ENCODE data around the gene PPM1H.
"Not testable (repeated sequence)": the region's sequence is repeated elsewhere in the genome, so short reads cannot be mapped to it uniquely, and the experiment has no call there.

The PPM1H gene

DNA sequence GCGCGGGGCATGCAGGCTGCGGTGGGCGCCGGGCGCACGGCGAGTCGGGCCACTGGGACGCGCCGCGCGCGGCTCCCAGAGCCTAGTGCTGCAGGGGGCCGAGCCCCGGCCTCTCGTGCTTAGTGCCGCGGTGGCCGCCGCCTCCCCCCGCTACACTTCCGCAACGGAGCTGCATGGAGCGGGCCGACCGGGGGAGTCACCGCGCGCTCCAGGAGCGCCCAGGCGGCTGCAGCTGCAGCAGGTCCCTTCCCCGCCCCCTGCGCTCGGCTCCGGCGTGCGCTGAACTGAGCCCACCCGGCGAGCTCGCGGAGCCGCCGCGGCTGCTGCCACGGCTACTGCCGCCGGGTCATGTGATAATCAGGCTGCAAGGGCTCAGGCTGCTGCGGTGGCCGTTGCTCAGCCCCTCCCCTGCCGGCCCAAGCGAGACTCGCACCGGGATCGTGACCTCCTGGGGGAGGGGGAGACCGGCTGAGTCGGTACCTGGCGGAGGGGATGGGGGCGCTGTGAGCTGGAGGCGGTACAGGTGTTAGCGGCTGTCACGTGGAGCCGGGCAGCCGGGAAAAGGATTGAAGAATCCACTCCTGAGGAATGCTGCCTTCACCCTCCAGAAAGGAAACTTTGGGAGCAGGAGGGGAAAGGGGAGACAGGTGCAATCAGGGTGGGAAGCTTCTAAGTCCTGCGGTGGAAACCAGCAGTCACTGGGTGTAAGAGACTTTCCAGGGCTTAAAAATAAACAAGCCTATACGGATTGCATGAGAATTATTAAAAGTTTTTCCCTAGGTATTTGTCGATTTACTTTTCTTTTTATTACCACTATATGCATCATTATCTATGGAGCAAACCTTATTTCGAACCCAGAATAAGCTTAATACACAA is at the start of gene PPM1H:
Gene PPM1H, minus strand, starts transcription at position 352 of the 876 bp plus-strand sequence. CDS start 414 bp downstream, outside the sequence.
- DNase-seq, result peak; percentile 82

DNA sequence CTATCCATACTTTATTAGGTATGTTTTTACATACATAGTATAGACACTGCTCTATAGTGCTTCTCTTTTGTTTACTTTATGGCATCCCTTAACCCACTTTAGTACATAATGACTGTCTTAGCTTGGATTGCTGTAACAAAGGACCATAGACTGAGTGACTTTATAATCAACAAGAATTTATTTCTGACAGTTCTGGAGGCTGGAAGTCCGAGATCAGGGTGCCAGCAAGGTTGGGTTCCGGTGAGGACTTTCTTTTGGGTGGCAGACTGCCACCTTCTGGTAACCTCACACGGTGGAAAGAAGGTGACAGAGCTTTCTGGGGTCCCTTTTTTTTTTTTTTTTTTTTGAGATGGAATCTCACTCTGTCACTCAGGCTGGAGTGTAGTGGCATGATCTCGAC is 48.6 kb upstream of the PPM1H start:
- DNase-seq, result peak; percentile 1

- DNase-seq, result no peak
These were observed 43.8 kb upstream of the PPM1H start for GRCh38 chr12:62978768-62979167.

- no peak for DNase-seq
These were observed 42.9 kb upstream of the PPM1H start for GRCh38 chr12:62977883-62978282.

GRCh38 chr12:62977418-62977817 is 42.5 kb upstream of the PPM1H start:
- DNase-seq, result no peak

DNA sequence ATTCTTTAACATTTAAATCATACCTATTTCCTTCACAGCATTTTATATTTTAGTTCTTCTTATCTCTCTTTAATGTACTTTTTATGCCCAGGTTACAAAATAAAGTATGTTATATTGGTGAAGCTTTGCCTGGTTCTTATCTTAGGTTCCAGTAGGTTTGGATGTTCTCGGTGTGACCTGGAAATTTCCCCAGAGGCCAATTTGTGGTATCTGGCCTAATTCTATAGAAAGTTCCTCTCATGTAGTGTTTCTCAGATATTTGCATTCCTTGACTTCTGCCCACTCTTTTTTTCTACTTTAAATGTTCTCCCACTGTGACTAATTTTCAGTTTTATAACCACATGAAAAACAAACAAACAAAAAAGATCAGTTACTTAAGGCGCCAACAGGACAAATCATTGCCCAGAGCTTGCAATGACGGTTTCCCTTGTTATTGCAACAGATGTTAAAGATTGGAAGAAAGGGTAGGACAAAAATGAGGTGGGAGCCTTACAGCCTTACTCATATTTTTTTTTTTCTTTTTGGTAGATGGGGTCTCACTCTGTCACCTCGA is 41.2 kb upstream of the PPM1H start:
- no peak for DNase-seq

GRCh38 chr12:62971769-62972525 is 37.0 kb upstream of the PPM1H start:
- no peak for DNase-seq

DNA sequence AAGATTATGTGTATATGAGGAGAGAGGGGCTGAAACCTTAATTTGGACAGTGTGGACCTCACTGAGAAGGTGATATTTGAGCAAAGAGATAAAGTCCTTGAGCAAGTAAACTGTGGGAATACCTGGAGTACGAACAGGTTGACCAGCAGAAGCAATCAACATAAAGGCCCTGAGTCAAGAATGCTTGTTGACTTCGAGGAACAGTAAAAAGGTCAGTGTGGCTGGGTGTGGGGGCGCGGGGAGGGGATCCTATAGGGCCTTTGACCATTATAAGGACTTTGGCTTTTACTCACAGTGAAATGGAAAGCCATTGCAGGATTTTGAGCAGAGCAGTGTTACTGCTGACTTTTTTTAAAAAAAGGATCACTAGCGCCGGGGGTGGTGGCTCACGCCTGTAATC is 34.7 kb upstream of the PPM1H start:
- no peak for DNase-seq

- DNase-seq, result no peak
These were observed 32.8 kb upstream of the PPM1H start for GRCh38 chr12:62967701-62968100.

- no peak for DNase-seq
These were observed 32.1 kb upstream of the PPM1H start for GRCh38 chr12:62966990-62967506.

DNA sequence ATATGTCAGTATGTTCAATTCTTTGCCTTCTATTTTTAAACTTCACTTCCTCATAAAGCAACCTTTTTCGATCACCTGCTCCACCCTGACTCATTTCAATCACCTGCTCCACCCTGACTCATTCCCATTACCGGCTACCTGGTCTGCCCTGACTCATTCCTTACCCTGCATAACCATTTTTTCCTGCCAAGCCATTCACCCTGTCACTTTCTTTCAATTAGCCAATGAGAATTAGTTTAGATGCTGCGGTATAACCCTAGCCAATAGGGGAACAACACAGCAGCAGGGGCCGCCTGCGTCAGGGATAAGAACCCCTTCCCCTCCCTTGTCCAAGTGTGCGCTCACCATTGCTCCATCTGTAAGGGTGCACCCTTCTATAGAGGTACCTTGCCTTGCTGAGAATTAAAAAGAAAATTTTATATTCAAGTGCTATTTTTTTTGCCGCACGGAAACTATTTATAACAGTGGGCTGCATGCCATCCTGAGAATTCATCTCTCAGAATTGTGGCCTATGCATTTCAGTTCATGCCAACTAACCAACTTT is 31.6 kb upstream of the PPM1H start:
- not testable (repeated sequence) for DNase-seq

DNA sequence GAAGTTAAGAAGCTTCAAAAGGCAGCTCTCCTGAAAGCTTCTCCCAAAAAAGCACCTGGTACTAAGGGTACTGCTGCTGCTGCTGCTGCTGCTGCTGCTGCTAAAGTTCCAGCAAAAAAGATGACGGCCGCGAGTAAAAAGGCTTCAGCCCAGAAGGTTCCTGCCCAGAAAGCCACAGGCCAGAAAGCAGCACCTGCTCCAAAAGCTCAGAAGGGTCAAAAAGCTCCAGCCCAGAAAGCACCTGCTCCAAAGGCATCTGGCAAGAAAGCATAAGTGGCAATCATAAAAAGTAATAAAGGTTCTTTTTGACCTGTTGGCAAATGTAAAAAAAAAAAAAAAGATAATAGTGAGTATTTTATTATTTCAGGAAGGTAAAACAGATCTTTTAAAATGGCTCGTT is 30.8 kb upstream of the PPM1H start:
- DNase-seq, result not testable (repeated sequence)

DNA sequence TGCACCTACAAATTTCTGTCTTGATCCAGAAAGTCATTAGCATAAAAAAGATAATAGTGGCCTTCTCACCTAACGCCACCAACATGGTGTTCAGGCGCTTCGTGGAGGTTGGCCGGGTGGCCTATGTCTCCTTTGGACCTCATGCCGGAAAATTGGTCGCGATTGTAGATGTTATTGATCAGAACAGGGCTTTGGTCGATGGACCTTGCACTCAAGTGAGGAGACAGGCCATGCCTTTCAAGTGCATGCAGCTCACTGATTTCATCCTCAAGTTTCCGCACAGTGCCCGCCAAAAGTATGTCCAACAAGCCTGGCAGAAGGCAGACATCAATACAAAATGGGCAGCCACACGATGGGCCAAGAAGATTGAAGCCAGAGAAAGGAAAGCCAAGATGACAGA is 30.3 kb upstream of the PPM1H start:
- not testable (repeated sequence) for DNase-seq

DNA sequence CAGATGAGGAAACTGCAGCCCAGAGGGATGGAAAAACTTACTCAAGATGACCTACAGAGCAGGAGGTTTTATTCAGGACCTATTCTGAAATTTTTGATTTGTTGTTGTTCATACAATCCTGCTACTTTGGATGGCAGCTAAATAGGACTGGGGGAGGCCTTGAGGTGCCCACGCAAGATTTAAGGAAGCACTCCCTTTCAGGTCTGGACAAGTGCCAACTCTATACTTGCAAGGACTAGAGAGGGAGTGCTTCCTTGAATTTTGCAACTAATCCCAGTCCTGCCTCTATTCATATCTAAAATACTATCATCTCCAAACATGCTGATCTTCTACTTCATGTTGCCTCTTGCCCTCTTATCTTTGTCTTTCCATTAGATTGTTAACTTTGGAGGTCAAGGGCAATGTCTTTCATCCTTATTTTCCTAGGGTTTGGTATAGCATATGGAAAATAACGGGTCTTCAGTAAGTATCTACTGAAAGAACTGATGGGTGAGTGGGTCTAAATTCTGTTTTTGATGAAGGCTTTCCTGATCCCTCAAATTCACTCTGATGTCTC is 28.6 kb upstream of the PPM1H start:
- no peak for DNase-seq

- no peak for DNase-seq
These were observed 25.4 kb upstream of the PPM1H start for GRCh38 chr12:62960324-62960723.

- DNase-seq, result no peak
These were observed 24.8 kb upstream of the PPM1H start for GRCh38 chr12:62959745-62960144.

DNA sequence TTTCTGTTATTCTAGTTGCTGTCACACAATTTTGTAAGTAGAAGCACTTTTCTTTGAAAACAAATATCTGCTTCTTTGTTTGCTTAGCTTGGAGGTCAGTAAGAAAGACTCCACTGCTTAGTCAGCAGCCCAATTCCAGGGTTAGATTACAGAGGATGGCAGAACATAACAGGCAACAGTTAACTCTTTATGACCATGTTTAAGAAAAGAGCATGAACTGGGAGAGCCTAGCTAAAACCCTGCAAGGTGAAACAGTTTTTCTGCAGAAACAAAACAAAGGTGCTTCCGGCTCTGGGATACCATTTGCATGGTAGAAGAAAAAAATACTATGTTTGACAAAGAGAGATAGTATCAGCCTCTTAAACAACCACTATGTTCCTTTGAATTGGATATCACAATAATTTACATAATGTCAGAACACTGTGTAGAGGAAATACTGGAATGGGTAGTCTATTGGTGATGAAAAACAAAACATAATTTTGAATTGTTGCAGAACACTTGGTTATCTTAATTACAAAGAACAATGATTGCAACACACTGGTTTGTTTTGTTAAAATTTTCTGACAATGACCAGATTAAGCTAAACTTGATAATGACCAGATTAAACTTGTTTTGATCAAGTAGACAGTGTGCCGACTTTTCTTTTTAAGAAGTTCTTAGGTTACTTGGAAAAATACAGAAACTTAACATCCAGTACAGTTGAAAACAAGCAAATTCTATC is 22.4 kb upstream of the PPM1H start:
- no peak for DNase-seq

- DNase-seq, result no peak
These were observed 20.7 kb upstream of the PPM1H start for GRCh38 chr12:62955678-62956077.

DNA sequence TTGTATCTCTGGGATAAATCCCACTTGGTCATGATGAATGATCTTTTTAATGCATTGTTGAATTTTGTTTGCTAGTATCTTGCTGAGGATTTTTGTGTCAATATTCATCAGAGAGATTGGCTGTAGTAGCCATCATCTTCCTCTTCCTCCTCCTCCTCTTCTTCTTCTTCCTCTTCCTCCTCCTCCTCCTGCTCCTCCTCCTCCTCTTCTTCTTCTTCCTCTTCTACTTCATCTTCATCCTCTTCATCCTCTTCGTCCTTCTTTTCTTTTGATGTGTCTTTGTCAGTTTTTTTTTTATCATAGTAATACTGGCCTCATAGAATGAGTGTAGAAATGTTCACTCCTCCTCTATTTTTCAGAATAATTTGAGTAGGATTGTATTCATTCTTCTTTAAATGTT is 15.4 kb upstream of the PPM1H start:
- no peak for DNase-seq

- DNase-seq, result no peak
These were observed 13.2 kb upstream of the PPM1H start for GRCh38 chr12:62948123-62948522.

GRCh38 chr12:62947364-62947763 is 12.4 kb upstream of the PPM1H start:
- DNase-seq, result no peak

- no peak for DNase-seq
These were observed 8.9 kb upstream of the PPM1H start for GRCh38 chr12:62943779-62944395.

All from midbrain (tissue), 1 donor.